IPS-20b (cell line): ENCODE results near the gene IQSEC2.

Source experiments
- H3K27ac ChIP-seq: one replicate; pipeline ENCODE4 v1.5.1; 2013; ENCODE audit warnings: low read length
- H3K27me3 ChIP-seq: 2 replicates; pipeline ENCODE4 v1.6.1; 2013; ENCODE audit warnings: mild to moderate bottlenecking, low read length, inconsistent platforms; ENCODE audit not compliant: insufficient read depth
- H3K36me3 ChIP-seq: 2 replicates; pipeline ENCODE4 v1.6.1; 2013; ENCODE audit warnings: low read depth, mild to moderate bottlenecking, inconsistent platforms, low read length, moderate library complexity; ENCODE audit not compliant: insufficient read depth
- H3K4me1 ChIP-seq: 2 replicates; pipeline ENCODE4 v1.6.1; 2013; ENCODE audit warnings: mild to moderate bottlenecking, control low read depth, inconsistent platforms, low read length, moderate library complexity; ENCODE audit not compliant: insufficient read depth
- H3K4me3 ChIP-seq: 2 replicates; pipeline ENCODE4 v1.5.1; 2013; ENCODE audit warnings: mild to moderate bottlenecking, low read length, inconsistent platforms
- H3K9ac ChIP-seq: 2 replicates; pipeline ENCODE4 v1.6.1; 2013; ENCODE audit warnings: low read depth, mild to moderate bottlenecking, inconsistent platforms, low read length, moderate library complexity
- H3K9me3 ChIP-seq: 2 replicates; pipeline ENCODE4 v1.6.1; 2013; ENCODE audit warnings: mild to moderate bottlenecking, low read depth, low read length, inconsistent platforms; ENCODE audit not compliant: insufficient read depth

Gene IQSEC2

DNA sequence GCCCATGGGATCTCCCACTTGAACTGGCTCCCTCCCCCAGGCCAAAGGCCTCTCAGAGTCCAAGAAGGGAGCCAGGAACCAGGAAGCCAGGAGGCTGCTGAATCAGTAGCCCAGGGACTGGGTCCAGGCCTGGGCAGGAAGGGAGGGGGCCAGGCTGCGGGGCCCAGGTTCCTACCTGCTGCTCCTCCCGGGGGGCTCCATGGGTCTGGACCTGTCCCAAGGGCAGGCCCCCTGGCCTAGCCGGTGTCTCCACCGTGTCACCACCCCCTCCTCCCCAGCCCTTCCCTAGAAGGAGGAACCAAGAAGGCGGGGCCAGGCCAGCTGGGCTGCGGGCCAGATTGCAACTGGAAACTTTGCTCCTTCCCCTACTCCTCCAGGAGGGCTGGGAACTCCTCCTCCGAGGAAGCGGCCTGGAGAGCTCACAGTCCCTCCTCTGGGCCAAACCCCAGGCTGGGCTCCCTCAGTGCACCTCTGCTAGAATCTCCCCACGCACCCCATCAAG, at the start of gene IQSEC2:
Gene IQSEC2 (minus strand): TSS at position 264 of the 502 bp plus-strand sequence.
- Histone ChIP-seq H3K4me3 (peak within 1 kb of the TSS; percentile 29; the same call in 1 of the 2 replicates), H3K9ac (no peak within 1 kb of the TSS; the same call in 1 of the 2 replicates), H3K36me3 (no peaks in the 10 kb centered on the region), H3K9me3 (no peaks in the 10 kb centered on the region), H3K27ac (no peak within 1 kb of the TSS), H3K27me3 (no peaks in the 10 kb centered on the region), H3K4me1 (no peaks in the 10 kb centered on the region; the same call in 1 of the 2 replicates)

DNA sequence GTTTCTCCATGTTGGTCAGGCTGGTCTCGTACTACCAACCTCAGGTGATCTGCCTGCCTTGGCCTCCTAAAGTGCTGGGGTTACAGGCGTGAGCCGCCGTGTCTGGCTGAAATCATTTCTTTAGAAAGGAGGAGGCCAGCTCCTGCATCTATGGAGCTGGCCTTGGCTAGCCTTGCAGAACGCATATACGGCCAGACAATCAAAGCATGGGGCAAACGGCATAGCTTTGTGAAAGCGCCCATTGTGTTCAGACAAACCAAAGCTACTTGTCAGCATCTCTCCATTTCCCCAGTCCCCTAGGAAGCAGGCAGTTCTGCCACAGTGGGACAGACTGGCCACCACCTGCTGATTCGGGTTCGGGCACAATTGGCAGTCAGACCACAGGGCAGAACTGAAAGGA, 48.9 kb upstream of the IQSEC2 start:
- no peaks in the 10 kb centered on the region for H3K36me3 ChIP-seq
- no peak overlapping the region for H3K9ac ChIP-seq
- no peaks in the 10 kb centered on the region for H3K9me3 ChIP-seq
- H3K27me3 ChIP-seq: no peaks in the 10 kb centered on the region
- H3K4me1 ChIP-seq: no peaks in the 10 kb centered on the region; the same call in 1 of the 2 replicates
- no peak overlapping the region for H3K4me3 ChIP-seq
- no peak overlapping the region for H3K27ac ChIP-seq

GRCh38 chrX:53324803-53325202, 43.4 kb upstream of the IQSEC2 start:
- Histone ChIP-seq H3K27ac (no peak overlapping the region), H3K27me3 (peaks cover 35% of the 10 kb centered on the region), H3K4me3 (no peak overlapping the region), H3K9me3 (no peaks in the 10 kb centered on the region), H3K9ac (no peak overlapping the region), H3K4me1 (0 out of 2 replicates have a peak, but pooled peaks cover 3% of the 10 kb centered on the region), H3K36me3 (no peaks in the 10 kb centered on the region)

GRCh38 chrX:53324085-53324484, 42.7 kb upstream of the IQSEC2 start:
- no peak overlapping the region for H3K9ac ChIP-seq
- H3K9me3 ChIP-seq: no peaks in the 10 kb centered on the region
- peaks cover 42% of the 10 kb centered on the region for H3K27me3 ChIP-seq
- no peaks in the 10 kb centered on the region for H3K36me3 ChIP-seq
- no peak overlapping the region for H3K4me3 ChIP-seq
- H3K27ac ChIP-seq: no peak overlapping the region
- 0 out of 2 replicates have a peak, but pooled peaks cover 3% of the 10 kb centered on the region for H3K4me1 ChIP-seq

- H3K27me3 ChIP-seq: peaks cover 51% of the 10 kb centered on the region
- no peak overlapping the region for H3K27ac ChIP-seq
- H3K4me3 ChIP-seq: peak overlapping the region; percentile 20; the same call in 1 of the 2 replicates
- H3K9me3 ChIP-seq: no peaks in the 10 kb centered on the region
- no peak overlapping the region for H3K9ac ChIP-seq
- H3K4me1 ChIP-seq: peaks cover 3% of the 10 kb centered on the region; the same call in 1 of the 2 replicates
- no peaks in the 10 kb centered on the region for H3K36me3 ChIP-seq
Measured at GRCh38 chrX:53323196-53323595, 41.8 kb upstream of the IQSEC2 start.

DNA sequence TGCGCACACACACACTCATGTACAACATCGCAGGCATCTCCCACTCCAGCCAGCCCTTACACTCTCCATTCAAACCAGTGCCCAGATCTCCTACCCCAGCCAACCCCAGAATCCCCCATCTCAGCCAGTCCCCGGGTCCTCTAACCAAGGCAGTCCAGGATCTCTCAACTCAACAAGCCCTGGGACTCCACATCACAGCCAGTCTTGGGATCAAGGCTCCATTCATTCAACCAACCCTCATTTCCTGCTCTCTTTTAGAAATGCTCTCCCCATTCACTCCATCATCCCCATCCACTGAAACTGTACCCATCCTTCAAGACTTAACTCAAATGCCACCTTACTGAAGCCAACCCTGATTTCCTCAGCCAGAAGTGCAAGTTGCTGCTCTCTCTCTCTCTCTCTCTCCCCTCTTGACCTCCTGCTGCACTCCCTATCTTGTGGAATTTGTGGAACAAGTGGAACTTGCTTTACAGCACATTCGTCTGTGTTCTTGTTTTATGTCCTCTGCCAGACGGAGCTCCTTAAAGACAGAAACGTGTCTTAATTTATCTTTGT, 40.6 kb upstream of the IQSEC2 start:
- H3K4me3 ChIP-seq: peak overlapping the region; percentile 41; the same call in 1 of the 2 replicates
- H3K27ac ChIP-seq: no peak overlapping the region
- peaks cover 3% of the 10 kb centered on the region; the same call in 1 of the 2 replicates for H3K4me1 ChIP-seq
- H3K9me3 ChIP-seq: no peaks in the 10 kb centered on the region
- H3K36me3 ChIP-seq: no peaks in the 10 kb centered on the region
- peaks cover 57% of the 10 kb centered on the region for H3K27me3 ChIP-seq
- no peak overlapping the region for H3K9ac ChIP-seq

- Histone ChIP-seq H3K27ac (no peak overlapping the region), H3K4me3 (peak overlapping the region; percentile 63; the same call in 1 of the 2 replicates), H3K9ac (no peak overlapping the region), H3K9me3 (no peaks in the 10 kb centered on the region), H3K36me3 (no peaks in the 10 kb centered on the region), H3K4me1 (peaks cover 3% of the 10 kb centered on the region; the same call in 1 of the 2 replicates), H3K27me3 (peaks cover 57% of the 10 kb centered on the region)
Measured at GRCh38 chrX:53321230-53321942, 40.0 kb upstream of the IQSEC2 start.

GRCh38 chrX:53320543-53321229, 39.3 kb upstream of the IQSEC2 start:
- no peaks in the 10 kb centered on the region for H3K9me3 ChIP-seq
- peak overlapping the region; percentile 63 for H3K4me3 ChIP-seq
- no peaks in the 10 kb centered on the region for H3K36me3 ChIP-seq
- H3K4me1 ChIP-seq: peaks cover 3% of the 10 kb centered on the region; the same call in 1 of the 2 replicates
- peak overlapping the region; percentile 53; the same call in 1 of the 2 replicates for H3K9ac ChIP-seq
- H3K27me3 ChIP-seq: peaks cover 57% of the 10 kb centered on the region
- H3K27ac ChIP-seq: no peak overlapping the region

GRCh38 chrX:53319614-53320542, 38.5 kb upstream of the IQSEC2 start:
- peak overlapping the region; percentile 63 for H3K4me3 ChIP-seq
- H3K9ac ChIP-seq: peak overlapping the region; percentile 53; the same call in 1 of the 2 replicates
- no peaks in the 10 kb centered on the region for H3K9me3 ChIP-seq
- H3K27ac ChIP-seq: no peak overlapping the region
- H3K27me3 ChIP-seq: peaks cover 57% of the 10 kb centered on the region
- H3K4me1 ChIP-seq: peaks cover 3% of the 10 kb centered on the region; the same call in 1 of the 2 replicates
- H3K36me3 ChIP-seq: no peaks in the 10 kb centered on the region

GRCh38 chrX:53318766-53319353, 37.5 kb upstream of the IQSEC2 start:
- no peaks in the 10 kb centered on the region for H3K9me3 ChIP-seq
- peaks cover 3% of the 10 kb centered on the region; the same call in 1 of the 2 replicates for H3K4me1 ChIP-seq
- no peak overlapping the region for H3K27ac ChIP-seq
- H3K27me3 ChIP-seq: peaks cover 57% of the 10 kb centered on the region
- H3K4me3 ChIP-seq: peak overlapping the region; percentile 63; the same call in 1 of the 2 replicates
- no peaks in the 10 kb centered on the region for H3K36me3 ChIP-seq
- peak overlapping the region; percentile 45; the same call in 1 of the 2 replicates for H3K9ac ChIP-seq
